GM19467 (cell line): ENCODE results near the gene TBL1X.

Experiments
- ATAC-seq: cut with Tn5 transposase; IDR thresholded peaks from one replicate; pipeline ENCODE4 v1.9.1; 2021; ENCODE audit warnings: mild to moderate bottlenecking, moderate library complexity; ENCODE audit not compliant: unreplicated experiment

Gene TBL1X

DNA sequence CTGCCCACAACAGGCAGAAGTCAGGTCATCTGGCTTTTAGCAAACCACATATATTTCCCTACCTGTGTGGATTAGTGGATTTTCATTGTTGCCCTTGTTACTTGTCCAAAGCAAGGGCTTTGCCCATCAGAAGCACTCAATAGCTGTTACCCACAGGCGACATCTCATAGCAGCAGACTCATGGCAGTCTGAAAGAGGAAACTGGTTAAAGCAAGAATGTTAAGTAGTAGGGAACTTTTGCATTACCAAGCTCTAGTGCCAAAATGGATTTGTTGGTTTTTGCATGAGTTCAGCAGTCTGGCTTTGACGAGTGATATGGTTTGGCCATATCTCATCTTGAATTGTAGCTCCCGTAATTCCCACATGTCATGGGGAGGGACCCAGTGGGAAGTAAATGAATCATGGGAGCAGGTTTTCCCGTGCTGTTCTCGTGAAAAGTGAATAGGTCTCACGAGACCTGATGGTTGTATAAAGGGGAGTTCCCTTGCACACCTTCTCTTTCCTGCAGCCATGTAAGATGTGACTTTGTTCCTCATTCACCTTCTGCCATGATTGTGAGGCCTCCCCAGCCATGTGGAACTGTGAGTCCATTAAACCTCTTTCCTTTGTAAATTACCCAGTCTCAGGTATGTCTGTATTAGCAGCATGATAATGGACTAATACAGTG lies 192.9 kb downstream of the TBL1X start:
- no peak for ATAC-seq

DNA sequence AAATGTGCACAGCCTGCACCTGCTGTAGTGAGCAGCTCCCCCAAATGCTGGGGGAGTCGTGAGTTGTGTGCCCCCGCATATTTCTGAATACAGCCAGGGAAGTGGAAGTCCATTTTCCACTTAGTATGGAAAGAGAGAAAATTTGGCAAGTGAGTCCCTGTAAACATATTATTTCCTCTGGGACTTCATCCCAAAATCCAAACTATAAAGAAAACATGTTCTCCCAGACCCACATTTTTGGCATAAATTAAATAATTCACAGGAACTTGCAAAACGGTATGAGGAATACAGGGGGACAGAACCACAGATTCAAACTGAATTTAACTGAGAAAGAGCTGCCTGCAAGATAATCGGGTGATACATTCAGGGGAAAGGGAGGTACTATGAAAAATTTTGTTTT lies 193.6 kb downstream of the TBL1X start:
- ATAC-seq, result no peak

DNA sequence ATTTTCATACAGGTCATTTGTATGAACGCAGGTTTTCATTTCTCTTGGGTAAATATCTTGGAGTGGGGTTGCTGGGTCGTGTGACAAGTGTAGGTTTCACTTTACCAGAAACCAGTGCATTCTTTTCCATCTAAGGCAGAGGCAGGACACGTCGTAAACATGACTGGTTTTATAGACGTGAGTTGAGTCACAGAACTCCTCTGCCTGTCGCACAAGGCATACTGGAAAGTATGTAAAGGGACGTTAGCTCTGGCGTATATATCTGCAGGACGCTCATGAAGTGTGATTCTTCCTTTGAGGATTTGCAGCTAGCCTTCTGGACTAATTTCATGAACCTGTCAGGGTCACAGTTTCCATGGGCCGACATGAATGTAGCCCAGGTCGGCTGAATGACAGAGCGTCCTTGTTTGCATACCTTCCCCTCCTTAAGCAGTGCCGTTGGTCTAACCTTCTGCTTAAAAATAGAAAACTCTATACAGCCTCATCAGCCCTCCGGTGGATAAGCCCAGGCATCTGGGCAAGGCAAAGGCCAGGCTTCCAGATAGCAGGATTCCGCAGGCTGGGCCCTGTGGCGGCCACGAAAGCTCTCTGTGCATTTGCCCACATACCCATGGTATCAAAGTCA lies 194.8 kb downstream of the TBL1X start:
- ATAC-seq, result no peak

DNA sequence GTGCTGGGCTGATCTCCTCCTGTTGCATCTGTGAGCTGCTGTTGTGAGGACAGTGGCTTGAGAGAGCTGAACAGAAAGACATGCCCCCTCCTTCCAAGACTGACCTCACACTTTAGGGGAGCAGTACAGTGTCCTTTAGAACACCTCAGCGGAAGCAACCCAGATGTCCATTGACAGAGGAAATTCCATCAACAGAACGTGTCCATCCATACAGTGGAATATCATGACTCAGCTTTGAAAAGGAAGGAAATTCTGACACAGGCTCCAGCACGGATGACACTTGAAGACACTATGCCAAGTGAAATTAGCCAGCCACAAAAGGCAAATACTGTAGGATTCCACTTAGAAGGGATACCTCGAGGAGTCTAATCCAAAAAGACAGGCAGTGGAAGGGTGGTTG lies 197.3 kb downstream of the TBL1X start:
- ATAC-seq, result no peak

DNA sequence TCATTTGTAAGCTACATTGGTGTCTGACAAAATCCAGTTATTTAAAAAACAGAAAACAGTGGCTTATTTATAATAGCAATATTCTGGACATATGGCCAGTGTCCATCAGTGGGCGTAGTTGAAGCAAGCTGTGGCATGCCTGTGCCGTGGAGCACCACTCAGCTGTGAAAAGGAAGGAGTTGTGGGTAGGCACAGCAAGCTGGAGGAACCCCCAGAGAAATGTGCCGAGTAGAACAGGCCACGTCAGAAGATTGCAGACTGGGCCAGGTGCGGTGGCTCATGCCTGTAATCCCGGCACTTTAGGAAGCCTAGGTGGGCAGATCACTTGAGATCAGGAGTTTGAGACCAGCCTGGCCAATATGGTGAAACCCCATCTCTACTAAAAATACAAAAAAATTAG lies 198.4 kb downstream of the TBL1X start:
- ATAC-seq, result no peak

DNA sequence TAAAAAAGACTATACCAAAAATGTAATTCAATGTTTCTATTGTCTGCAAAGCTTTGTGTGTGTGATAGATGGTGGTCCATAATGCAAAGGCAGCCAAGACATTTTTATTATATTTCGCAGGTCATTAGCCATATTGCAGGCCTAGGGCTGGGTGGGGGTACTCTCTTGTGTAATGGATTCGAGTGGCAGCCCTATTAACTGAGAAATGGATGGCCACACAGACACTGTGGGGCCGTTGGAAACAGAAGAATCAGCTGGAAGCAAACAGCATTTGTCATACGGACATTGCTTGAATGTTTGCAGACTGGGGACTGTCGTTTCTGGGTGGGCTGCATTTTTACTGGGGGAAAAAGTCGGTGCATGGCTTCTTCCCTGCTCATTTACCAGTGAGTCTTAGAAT lies 199.4 kb downstream of the TBL1X start:
- ATAC-seq, result no peak

DNA sequence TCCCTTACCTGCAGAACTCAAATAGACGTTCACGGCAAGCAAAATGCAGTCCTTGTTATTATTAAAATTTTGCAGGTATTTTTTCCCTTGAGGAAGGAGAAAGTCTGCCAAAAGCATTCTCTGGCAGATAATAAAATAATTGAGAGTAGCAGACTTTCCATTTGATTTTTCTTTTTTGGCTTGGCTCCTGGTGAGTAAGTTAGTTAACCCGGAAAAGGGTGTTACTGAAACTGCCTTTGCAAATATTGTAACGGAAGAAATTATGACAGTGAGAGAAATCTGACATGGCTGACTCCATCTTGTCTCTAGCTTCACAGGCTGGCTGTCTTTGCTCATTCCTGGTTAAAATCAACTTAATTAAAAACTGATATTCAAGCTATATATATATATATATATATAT lies 200.3 kb downstream of the TBL1X start:
- ATAC-seq, result no peak

DNA sequence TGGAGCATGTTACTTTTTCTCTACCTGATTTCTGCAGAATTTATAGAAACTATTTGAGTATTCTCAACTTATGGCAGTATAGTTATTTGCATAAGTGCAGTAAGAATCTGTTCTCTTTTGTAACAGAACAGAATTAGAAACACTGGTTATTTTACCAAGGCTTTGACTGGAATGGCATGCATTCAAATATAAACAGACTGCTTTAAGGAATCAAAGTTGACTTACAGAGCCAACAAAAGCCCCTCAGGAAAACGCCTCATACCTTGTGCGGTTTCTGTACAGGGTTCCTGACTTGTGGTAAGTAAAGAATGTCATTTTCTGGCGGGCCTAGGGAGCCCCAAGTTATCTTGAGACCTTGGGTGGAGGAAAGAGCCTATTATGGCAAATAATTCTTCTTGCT lies 203.7 kb downstream of the TBL1X start:
- ATAC-seq, result no peak

DNA sequence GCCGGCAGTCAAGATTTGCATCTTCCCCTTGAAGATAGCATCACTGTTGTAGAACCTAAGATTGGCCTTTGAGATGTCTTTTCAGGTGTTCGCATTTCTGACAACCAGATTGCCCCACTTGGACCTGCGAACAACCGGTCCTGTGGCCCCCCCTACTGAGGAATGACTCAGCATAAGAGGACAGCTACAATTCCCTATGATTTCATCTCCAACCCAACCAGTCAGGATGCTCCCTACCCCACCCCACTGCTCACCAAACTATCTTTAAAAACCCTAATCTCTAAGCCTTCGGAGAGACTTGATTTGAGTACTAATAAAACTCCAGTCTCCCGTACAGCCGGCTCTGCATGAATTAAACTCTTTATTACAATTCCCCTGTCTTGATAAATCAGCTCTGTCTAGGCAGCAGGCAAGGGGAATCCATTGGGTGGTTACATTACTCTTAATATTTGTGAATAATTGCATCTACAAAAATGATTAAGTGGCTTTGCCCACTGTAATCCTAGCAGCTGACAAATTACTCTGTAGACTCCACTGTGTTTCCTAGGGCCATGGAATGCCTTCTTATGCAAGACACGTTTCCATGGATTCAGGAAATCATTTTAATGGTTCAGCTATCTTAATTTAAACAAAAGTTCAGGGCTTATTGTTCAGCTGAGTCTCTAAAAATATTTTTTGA lies 205.4 kb downstream of the TBL1X start:
- no peak for ATAC-seq

DNA sequence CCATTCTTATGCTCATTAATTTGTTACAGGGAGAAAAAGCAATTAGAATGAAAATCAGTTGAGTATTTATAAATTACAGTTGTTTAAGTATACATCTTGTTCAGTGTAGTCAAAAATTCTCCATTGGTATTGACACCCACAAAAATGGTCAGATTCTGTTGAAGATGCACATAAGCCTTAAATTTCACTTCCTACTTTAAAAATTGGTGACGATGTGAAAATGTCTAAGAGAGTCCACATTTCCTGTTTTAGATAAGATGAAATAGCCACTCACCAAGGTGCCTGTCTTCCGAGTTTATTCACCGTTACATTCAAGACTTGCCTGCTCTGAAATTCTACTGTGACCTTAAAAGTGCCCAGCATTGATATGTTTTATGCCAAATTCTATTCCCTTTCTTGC lies 207.1 kb downstream of the TBL1X start:
- ATAC-seq, result no peak

DNA sequence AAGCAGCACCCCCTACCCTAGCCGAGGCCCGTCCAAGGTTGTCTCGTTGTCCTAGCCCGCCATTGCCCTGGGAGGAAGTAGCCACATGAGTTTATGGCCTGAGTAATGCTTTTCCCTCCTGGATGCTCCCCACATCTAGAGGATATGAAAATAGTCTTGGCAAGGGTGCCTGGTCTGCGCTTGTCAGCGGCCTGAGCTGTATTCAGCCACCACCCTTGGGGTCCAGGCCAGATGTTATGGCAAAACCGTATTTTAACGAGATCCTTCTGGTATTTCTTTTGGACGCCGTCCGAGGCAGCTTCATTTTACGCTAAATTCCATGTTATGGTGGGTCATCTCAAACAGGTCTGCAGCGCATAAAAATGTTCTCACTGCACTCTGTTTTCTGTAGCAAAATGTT lies 211.4 kb downstream of the TBL1X start:
- no peak for ATAC-seq

DNA sequence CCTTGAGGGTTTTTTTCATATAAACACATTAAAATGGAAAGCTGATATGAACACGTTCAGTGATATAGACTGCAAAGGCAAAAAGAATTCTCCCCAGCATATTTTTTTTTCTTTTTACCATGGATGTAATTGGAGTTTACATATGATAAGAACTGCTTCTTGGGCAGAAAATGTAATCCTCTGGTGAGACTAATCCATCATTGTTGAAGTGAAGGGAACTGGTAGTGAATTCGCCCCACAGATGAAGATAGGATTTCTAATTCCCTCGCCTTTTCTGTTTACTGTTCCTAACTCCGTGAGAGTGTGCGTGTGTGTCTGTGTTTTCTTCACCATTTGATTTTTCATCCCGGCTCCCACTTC lies 211.9 kb downstream of the TBL1X start:
- ATAC-seq, result no peak

DNA sequence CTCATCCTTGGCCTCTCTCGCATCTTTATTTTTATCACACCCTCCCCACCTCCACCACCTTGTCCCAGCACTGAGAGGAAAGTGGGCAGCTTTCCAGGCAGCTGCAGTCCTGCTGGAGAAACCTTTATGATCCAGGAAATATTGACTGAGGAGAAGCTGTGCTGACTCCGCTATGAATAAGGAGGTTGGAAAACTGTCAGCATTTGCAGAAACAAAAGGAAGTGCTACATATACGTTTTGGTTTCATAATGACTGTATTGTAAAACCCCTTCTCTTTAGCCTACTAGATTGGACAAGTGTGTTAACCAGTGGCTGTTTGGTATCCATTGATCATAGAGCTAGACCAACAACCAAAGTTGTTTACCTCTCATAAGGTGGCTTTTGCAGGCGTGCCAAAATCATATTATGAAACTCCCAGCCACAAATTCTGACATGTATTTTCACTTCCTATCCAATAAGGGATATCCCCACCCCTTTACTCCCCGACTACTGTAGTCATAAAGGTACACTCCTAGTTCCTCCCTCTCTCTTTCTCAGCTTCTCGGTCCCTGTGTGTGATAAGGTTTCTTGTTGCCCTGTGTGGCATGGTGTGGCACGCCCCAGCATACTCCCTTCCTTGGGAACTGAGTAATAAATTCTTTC lies 212.4 kb downstream of the TBL1X start:
- peak; percentile 96 for ATAC-seq

DNA sequence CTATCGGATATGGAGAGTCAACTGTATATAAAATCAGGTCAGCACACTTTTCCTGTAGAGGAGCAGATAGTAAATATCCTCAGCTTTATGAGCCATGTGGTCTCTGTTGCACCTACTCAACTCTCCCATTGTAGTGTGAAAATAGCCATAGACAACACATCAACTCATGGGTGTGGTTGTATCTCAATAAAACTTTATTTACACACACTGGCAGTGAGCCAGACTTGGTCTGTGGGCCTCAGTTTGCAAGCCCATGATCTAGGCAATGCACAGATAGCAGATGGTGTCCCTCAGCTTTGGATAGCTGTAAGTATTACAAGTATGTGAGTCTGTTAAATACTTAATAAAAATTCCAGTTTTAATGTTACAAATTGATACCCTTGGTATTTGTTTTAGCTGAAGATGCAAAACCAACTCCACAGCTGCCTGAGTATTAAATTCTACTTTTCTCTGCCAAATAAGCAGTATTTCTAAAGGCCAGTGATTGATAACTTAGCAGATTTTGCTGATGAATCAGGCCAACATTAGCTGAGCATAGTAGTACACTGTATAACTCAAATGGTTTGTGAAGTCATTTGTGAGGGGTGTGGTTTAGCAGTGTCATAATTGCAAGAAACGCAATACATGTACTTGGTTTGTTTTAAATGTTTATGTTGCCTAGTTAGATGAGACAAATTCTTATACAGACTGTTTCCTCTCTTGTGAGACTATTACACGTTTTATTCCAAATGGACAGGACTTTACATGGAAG lies 213.5 kb downstream of the TBL1X start:
- no peak for ATAC-seq

DNA sequence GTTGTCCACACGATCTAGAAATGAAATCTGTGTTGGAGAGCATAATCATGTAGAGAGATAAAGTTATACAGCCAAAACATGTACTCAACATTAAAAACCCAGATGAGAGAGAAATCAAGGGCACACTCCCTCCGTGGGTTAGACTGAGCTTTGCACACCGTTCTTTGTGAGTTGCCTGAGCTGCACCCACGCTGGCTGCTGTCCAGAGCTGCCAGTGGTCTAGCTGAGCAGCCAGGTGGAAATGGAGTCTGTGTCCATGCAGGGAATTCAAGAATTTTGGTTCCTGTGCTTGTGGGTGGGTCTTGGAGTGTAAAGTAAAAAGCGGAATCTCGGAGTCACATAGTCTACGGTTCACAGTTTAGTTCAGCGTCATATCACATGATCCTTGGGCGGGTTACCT lies 216.2 kb downstream of the TBL1X start:
- no peak for ATAC-seq

DNA sequence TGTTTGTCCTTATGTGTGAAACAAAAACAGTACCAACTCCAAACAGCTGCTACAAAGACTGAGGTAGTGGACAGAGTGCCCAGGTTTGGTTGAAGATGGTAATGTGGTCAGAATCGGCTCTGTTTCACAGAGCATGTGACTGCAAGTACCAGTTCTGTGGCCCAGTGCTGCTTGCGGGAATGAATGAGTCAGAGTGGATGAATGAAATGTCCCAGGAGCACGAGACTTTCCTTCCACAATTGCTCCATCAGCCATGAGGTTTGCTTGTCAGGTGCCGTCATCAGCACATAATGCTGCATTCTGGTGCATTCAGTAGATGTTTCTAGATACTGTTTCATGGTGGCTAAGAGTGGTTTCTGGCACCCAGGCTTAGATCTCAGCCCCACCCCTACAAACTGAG lies 216.6 kb downstream of the TBL1X start:
- ATAC-seq, result no peak

DNA sequence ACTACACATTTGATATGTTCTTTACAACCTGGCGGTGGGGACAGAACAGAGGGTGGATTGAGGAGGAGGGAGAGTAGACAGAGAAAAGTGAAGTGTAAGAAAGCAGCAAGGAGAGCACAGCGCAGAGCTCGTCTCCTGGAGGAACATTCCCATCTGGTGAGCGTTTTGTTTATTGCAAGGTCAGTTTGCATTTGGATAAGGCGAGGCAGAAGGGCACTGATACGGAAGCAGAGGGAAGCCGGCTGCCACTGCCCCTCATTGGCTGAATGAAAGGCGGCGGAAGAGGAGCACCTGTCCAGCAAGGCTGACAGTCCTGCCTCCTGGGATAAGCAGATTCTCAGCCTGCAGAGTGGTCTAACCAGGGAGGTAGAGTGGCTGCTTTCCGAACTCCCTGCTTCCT lies 217.6 kb downstream of the TBL1X start:
- ATAC-seq, result no peak

DNA sequence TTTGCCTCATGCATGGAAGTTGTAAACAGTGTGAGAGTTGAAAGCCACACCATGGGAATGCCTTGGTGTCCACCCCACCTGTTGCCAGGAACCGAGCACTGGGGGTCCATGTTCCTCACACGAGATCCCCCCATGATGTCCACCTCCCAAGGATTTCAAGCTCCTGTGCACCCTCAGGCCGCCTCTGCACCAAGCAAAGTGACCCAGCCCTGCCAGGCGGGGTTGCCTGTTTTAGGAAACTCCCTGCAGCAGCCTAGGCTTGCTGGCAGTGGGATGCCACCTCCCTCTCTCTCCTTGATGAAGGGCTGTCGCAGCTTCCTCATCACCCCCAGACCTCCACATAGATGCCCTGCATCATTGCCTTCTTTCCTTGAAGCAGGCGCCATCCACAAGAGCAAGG lies 218.0 kb downstream of the TBL1X start:
- ATAC-seq, result no peak

DNA sequence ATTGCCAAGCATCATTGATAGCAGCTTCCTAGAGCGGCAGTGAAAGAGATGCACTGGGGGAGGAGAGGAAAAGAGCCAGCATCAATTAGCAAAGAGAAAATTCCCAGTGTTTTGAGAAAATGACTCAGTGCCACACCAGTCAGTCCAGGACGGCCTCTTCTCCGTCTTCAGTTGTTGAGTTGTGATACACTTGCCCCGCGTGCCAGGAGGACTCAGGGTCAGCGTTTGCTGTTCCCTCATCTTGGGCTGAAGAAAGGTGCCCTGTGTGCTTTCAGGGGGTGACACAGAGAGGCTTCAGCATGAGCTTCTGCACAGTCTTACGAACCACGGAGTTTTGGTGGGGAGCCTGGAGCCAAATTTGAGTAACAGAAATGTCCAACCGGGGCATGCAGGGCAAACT lies 218.5 kb downstream of the TBL1X start:
- ATAC-seq, result no peak

DNA sequence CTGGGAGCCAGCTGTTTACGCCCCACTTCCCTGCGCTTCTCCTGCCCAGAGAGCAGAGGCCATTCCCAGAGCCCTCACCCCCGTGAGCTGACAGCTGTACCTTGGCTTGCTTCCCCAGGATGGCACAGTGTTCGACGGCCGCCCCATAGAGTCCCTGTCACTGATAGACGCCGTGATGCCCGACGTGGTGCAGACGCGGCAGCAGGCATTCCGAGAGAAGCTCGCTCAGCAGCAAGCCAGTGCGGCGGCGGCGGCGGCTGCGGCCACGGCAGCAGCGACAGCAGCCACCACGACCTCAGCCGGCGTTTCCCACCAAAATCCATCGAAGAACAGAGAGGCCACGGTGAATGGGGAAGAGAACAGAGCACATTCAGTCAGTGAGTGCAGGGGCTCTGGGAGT lies 223.0 kb downstream of the TBL1X start:
- no peak for ATAC-seq

DNA sequence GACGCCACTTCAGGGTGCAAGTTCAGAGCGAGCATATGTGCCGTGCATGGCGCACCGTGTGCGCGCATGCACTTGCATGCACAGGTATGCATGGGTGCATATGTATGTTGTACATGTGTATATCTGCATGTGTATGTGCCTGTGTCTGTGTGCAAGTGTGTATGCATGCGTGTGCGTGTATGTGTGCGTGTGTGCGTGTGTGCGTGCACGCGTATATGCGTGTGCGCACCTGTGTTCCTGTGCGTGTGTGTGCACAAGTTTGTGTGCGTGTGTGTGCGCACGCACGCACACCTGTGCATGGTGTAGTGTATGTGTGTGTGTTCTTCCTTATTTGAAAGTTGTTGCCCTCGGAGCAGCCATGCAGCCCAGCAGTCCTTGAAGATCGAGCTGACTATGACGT lies 224.0 kb downstream of the TBL1X start:
- ATAC-seq, result no peak
